ENCODE results near the gene OGFOD3.
A peak's percentile ranks its signal among the peaks of the same experiment; 100 is the strongest.

Gene OGFOD3

DNA sequence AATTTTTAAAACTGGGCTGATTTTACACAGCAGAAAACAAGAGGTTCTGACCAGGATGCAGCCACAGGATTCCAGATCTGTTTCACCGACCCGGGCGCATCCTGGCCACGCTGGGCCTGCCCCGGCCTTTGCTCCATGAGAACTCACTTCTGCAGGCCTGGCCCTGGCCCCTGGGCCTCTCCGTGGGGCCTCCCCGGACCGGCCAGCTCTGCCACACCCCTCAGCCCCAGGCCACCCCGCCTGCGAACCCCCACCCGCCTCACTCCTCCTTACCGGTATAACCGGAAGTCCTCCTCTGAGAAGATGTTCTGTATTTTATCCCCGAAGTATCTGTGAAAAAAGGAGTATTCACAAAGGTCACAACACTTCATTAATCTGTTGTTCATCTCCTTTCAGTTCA lies 13.3 kb downstream of the OGFOD3 start:
- DNase-seq (ENCODE audit: low read depth): no peak

GRCh38 chr17:82403662-82404660 lies 14.4 kb downstream of the OGFOD3 start:
- no peak for DNase-seq (ENCODE audit: low read depth)

- no peak for DNase-seq (ENCODE audit: low read depth)
Observed at GRCh38 chr17:82402865-82403264, 15.5 kb downstream of the OGFOD3 start.

DNA sequence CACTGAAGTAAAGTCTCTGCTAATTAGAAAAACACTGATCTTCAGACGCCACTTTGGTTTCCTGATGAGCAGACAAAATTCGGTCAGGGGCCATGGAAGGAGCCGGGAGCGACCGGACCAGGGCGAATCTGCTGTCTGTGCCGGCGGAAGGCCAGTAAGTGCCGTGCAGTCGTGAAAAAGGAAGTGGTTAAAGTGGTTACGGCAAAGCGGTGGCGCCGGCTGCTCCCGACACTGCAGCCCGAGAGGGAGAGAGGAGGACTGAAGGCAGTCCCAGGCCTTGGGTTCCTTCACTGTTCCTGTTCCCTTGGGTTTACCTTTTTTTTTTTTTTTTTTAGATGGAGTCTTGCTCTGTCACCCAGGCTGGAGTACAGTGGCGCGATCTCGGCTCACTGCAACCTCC lies 17.6 kb downstream of the OGFOD3 start:
- DNase-seq (ENCODE audit: low read depth): no peak

DNA sequence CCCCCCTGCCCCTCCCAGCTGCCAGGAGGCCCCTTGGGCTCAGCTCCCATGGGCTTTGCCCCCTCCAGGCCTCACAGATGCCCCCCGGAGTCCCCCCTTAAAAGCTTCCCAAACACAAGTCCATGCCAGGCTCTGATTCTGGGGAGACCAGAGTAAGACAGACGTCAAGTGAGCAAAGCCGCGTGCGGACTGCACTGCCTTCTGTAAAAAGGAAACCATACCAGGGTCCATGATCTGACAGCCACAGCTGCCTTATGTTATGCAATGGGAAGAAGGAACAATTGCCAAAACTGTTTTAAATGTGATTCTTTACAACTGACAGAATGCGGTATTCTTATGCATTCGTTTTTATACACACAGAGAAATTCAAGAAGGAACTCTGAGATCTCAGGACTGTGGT lies 18.2 kb downstream of the OGFOD3 start:
- no peak for DNase-seq (ENCODE audit: low read depth)

GRCh38 chr17:82399601-82400101 lies 18.7 kb downstream of the OGFOD3 start:
- DNase-seq (ENCODE audit: low read depth): no peak

- peak; percentile 89 for DNase-seq (ENCODE audit: low read depth)
Observed at GRCh38 chr17:82399041-82399441, 19.3 kb downstream of the OGFOD3 start.

DNA sequence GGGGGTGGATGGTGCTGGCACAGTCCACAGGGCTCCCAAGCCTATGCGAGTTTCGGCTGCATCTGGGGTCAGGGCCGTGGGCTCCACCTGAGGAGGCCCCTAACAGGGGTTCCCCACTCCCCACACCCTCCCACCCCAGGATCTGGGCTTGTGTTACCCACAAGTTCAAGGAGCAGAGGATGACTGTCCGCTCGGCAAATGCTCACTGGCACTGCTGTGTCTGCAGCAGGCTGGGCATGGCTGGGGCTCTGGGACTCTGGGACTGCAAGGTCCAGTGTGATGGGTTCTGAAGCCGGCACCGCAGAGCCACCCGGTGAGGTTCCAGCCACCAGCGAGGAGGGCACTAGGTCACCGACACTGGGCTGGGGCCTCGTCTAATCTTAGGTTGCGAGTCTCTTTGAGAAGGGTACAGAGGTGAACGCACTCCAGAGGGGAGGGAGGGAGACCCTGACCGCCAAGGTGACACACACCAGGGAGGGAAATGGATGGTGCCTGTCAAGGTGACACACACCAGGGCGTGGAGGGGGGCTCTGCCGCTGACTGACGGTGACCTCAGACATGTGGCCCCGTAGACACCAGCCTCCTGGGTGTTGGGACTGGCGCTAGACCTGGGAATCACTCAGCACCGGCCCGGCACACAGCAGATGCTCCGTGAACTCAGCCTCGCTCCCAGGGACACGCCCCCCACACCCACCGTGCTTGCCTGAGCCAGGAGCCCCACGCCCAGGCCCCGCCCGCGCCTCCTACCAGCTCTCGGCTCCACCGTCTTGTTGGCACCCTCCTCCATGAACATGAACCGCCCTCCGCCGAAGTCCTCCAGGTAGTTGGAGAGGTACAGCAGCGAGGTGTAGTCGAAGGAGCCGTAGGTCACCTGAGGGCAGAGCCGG lies 20.7 kb downstream of the OGFOD3 start:
- no peak for DNase-seq (ENCODE audit: low read depth)

- DNase-seq (ENCODE audit: low read depth): peak; percentile 99
Observed at GRCh38 chr17:82396601-82397435, 21.6 kb downstream of the OGFOD3 start.

GRCh38 chr17:82394278-82394677 lies 24.1 kb downstream of the OGFOD3 start:
- DNase-seq (ENCODE audit: low read depth): no peak

- DNase-seq (ENCODE audit: low read depth): no peak
Observed at GRCh38 chr17:82392941-82393340, 25.4 kb downstream of the OGFOD3 start.

DNA sequence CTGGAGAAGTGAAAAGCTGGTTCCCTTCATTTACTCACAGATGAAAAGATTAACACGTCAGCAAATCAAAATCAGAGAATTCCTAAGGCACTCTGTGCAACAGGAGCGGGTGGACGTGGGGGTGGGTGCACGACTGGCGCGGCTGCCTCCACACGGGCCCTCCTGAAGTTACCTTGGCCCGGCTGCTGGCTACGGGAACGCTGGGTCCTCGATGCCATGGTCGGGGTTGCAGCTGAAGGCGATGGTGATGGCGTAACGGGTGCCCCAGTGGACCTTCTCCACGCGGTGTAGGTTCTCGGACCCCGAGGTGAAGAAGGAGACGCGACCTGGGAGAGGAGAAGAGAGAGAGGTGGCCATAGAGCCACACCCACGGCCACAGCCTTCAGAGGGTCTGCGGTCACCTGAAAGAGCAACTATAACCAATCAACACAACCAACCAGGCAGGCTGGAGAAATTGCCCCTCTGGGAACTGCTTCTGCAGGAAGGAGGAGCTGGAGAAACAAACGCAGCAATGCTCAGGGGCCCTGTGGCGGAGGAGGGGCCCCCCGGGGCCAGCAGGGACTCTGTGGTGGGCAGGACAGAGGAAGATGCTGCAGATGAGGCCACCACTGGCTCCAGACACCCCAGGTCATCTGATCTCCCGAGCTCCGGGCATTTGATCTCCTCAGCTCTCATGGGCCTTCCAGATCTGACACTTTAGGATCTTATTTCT lies 26.0 kb downstream of the OGFOD3 start:
- no peak for DNase-seq (ENCODE audit: low read depth)

DNA sequence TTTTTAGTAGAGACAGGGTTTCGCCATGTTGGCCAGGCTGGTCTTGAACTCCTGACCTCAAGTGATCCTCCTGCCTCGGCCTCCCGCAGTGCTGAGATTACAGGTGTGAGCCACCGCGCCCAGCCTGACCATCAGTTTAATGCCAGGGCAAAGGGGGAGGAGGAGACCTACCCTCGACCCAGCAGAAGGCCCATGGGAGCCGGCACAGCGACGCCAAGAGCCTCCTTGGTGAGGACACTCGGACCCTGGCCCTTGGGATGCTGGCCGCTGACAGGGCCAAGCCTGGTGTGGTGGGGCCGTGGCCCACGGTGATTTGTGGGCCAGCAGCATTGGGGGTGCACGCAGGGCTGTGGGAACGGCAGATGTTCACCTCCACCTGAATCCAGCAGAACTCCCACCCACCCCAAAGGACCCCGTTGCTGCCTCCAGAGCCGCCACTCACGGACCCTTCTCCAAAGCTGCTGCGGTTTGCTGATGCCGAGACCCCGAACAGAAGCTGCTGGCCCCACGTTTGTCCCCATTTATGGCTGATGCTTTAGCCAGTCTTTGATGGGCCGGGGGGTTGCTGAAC lies 26.8 kb downstream of the OGFOD3 start:
- no peak for DNase-seq (ENCODE audit: low read depth)

- DNase-seq (ENCODE audit: low read depth): no peak
Observed at GRCh38 chr17:82390860-82391435, 27.4 kb downstream of the OGFOD3 start.

DNA sequence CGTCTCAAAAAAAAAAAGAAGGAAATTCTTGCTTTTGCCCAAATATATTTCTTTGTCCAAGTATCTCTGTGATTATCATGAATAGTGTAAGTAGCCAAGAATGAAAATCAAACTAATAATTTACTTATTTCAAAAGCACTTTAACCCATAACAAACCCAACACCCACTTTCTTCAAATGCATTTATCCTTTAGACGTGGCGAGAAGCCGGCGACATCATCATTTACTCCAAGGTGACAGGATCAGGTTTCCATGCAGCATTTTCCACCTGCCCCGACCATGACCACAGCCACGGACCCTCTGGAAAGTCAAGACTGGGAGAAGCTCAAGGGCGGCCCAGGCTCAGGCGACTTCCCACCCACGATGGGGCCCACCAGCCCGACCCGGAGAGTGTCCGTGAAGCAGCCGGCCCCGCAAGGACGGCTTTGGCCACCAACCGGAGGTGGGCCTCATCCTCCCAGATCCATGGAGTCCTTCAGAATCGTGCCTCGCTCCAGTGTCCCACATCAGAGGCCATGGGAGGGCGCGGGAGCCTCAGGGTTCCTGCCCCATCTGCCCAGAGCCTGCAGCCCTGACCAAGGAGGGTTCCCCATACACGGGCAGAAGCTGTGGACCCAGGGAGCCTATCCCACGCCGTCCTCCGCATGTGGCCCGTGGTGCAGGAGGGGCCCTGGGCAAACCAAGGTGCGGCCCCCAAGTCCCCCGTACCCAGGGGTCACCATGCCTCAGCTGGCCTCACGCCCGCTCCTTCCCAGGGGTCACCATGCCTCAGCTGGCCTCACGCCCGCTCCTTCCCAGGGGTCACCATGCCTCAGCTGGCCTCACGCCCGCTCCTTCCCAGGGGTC lies 28.1 kb downstream of the OGFOD3 start:
- no peak for DNase-seq (ENCODE audit: low read depth)

- no peak for DNase-seq (ENCODE audit: low read depth)
Observed at GRCh38 chr17:82389379-82389778, 29.0 kb downstream of the OGFOD3 start.

- no peak for DNase-seq (ENCODE audit: low read depth)
Observed at GRCh38 chr17:82388922-82389283, 29.5 kb downstream of the OGFOD3 start.

GRCh38 chr17:82388223-82388921 lies 30.0 kb downstream of the OGFOD3 start:
- DNase-seq (ENCODE audit: low read depth): no peak

- no peak for DNase-seq (ENCODE audit: low read depth)
Observed at GRCh38 chr17:82387705-82388106, 30.7 kb downstream of the OGFOD3 start.

All from GM04504 (cell line).